Loucy (cell line): Measurements from ENCODE around the gene NEURL4.

Experiments
- CTCF ChIP-seq: fragments of 200-600 bp; sonication (generic); conservative IDR thresholded peaks from 2 replicates; pipeline ENCODE4 v1.5.1; 2014; ENCODE audit warnings: mild to moderate bottlenecking, antibody characterized with exemption, low read length
- EZH2phosphoT487 ChIP-seq: fragments of 200-600 bp; IDR thresholded peaks from 2 replicates; pipeline ENCODE4 v1.6.1; 2018; ENCODE audit warnings: antibody characterized with exemption, mild to moderate bottlenecking, moderate library complexity, borderline replicate concordance

DNA sequence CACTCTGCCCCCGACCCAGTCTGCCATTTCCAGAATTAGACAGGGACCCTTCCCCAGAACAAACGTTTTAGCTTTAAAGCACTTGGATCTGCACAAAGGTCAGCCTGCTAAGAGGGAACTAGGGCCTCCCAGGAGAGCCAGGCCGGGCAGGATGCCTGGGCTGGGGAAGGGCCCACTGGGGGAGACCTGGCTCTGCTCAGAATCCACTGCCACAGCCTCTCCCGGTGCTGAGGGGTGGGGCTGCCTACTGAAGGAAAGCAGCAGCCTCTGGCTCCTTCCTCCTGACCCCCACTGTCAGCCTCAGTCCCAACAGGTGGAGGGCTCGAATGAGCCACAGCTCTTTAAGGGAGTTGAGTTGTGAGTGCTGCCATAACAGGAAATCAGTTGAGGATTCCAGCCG, 36.4 kb downstream of the NEURL4 start:
- no peak for TF ChIP-seq CTCF
- no peak for TF ChIP-seq EZH2phosphoT487
